Keratinocyte (primary cell): ENCODE results near the gene KCNB1. TPM values are rescaled to one million over a fixed set of nuclear protein-coding genes. Genes with fewer than 3 reads are reported as not detected.

Source experiments
- DNase-seq: peaks from one replicate; pipeline ENCODE4 v3.0.0-alpha.2; 2011; ENCODE audit warnings: low read depth, missing footprints, low spot score
- FAIRE-seq: peaks from 2 replicates; lab custom pipeline; 2011; peaks lifted over from hg19 to GRCh38; lab: Jason Lieb, UNC
- H2AFZ ChIP-seq: 2 replicates; pipeline ENCODE4 v1.6.0; 2012; ENCODE audit warnings: low read length, control low read depth, inconsistent platforms; ENCODE audit not compliant: control insufficient read depth
- H3K27ac ChIP-seq: 2 replicates; pipeline ENCODE4 v1.5.1; 2011; ENCODE audit warnings: low read length; ENCODE audit not compliant: control insufficient read depth, insufficient read depth
- H3K27me3 ChIP-seq: 3 replicates; pipeline ENCODE4 v1.6.0; 2011; ENCODE audit warnings: low read length; ENCODE audit not compliant: control insufficient read depth, insufficient read depth; ENCODE audit errors: extremely low read depth
- H3K36me3 ChIP-seq, 2 experiments: 2 replicates in 1 of 2; 3 replicates in 1 of 2; pipeline ENCODE4 v1.5.1; 2011; ENCODE audit warnings: low read length in 2 of 2, mild to moderate bottlenecking in 1 of 2; ENCODE audit not compliant: control insufficient read depth in 2 of 2, insufficient read depth in 2 of 2; ENCODE audit errors: extremely low read depth in 1 of 2
- H3K4me1 ChIP-seq: 3 replicates; pipeline ENCODE4 v1.5.1; 2011; ENCODE audit warnings: low read length; ENCODE audit not compliant: control insufficient read depth, insufficient read depth; ENCODE audit errors: extremely low read depth
- H3K4me2 ChIP-seq: 3 replicates; pipeline ENCODE4 v1.6.0; 2011; ENCODE audit warnings: low read depth, low read length; ENCODE audit not compliant: control insufficient read depth, insufficient read depth; ENCODE audit errors: extremely low read depth
- H3K4me3 ChIP-seq, 3 experiments: fragments of 200-600 bp in 1 of 3; sonication (generic) in 1 of 3; 2 replicates in 2 of 3; 3 replicates in 1 of 3; pipeline ENCODE4 v1.5.1; 2011 to 2016; ENCODE audit warnings: low read length in 3 of 3, mild to moderate bottlenecking in 3 of 3, control low read depth in 2 of 3, inconsistent platforms in 1 of 3, low read depth in 1 of 3, mixed read lengths in 1 of 3, mixed run types in 1 of 3, moderate library complexity in 1 of 3; ENCODE audit not compliant: control insufficient read depth in 2 of 3, insufficient read depth in 2 of 3; ENCODE audit errors: extremely low read depth in 1 of 3
- H3K79me2 ChIP-seq: 2 replicates; pipeline ENCODE4 v1.6.0; 2012; ENCODE audit warnings: low read length; ENCODE audit not compliant: control insufficient read depth, insufficient read depth
- H3K9ac ChIP-seq: 3 replicates; pipeline ENCODE4 v1.6.0; 2011; ENCODE audit warnings: low read length; ENCODE audit not compliant: control insufficient read depth, insufficient read depth; ENCODE audit errors: extremely low read depth
- H3K9me1 ChIP-seq: 3 replicates; pipeline ENCODE4 v1.6.0; 2011; ENCODE audit warnings: low read length; ENCODE audit not compliant: control insufficient read depth, insufficient read depth; ENCODE audit errors: extremely low read depth
- H3K9me3 ChIP-seq: 2 replicates; pipeline ENCODE4 v1.5.1; 2012; ENCODE audit warnings: low read depth, low read length; ENCODE audit not compliant: control insufficient read depth
- H4K20me1 ChIP-seq: 3 replicates; pipeline ENCODE4 v1.6.0; 2011; ENCODE audit warnings: low read length; ENCODE audit not compliant: control insufficient read depth, insufficient read depth; ENCODE audit errors: extremely low read depth
- CTCF ChIP-seq, 3 experiments: IDR thresholded peaks in 1 of 3; conservative IDR thresholded peaks in 1 of 3; optimal IDR thresholded peaks in 1 of 3; 2 replicates in 2 of 3; 3 replicates in 1 of 3; pipeline versions ENCODE3 to v1.5.1; 2011; ENCODE audit warnings: low read length in 3 of 3, mild to moderate bottlenecking in 3 of 3, moderate library complexity in 2 of 3, control low read depth in 1 of 3, inconsistent platforms in 1 of 3; ENCODE audit not compliant: insufficient read depth in 2 of 3; ENCODE audit errors: extremely low read depth in 1 of 3
- EZH2 ChIP-seq: IDR thresholded peaks from one replicate; pipeline ENCODE4 v1.6.1; 2012; ENCODE audit warnings: inconsistent platforms, mild to moderate bottlenecking, low read length, moderate library complexity
- dilution Hi-C: fragments of 300-500 bp; cut with MboI; formaldehyde crosslinking; loops from one replicate; pipeline ENCODE4 v1.7.0; 2020; ENCODE audit warnings: low sequenced_read_pairs; ENCODE audit not compliant: extremely low pct_ligation_motif_present
- polyA plus RNA-seq, 5 experiments: library from polyadenylated mRNA; depleted of rRNA in 3 of 5; stranded (reverse) in 3 of 5; stranded (forward) in 1 of 5; unstranded in 1 of 5; fragments of >200 nt; gene quantifications; 1 replicate in 1 of 5; 2 replicates in 3 of 5; 3 replicates in 1 of 5; pipeline versions ENCODE4 v1.2.1 to v1.2.3, GENCODE V29; 2011 to 2012; ENCODE audit warnings: missing spikeins in 2 of 5, low read depth in 1 of 5, low replicate concordance in 1 of 5

The KCNB1 gene
- polyA plus RNA-seq, 1 donor (not counting 4 experiments of a cell fraction or from before 2014, with no cell fraction given): not detected

GRCh38 chr20:49415668-49416044 is 66.8 kb downstream of the KCNB1 start:
- Histone ChIP-seq H3K36me3 (no peaks in the 10 kb centered on the region), H2AFZ (no peak overlapping the region), H3K4me2 (no peak overlapping the region), H3K4me3 (no peak overlapping the region), H4K20me1 (no peaks in the 10 kb centered on the region), H3K27ac (no peak overlapping the region), H3K27me3 (peaks cover 26% of the 10 kb centered on the region), H3K4me1 (no peaks in the 10 kb centered on the region), H3K9ac (no peak overlapping the region), H3K79me2 (no peaks in the 10 kb centered on the region), H3K9me1 (no peaks in the 10 kb centered on the region), H3K9me3 (no peaks in the 10 kb centered on the region)
- no peak for DNase-seq
- dilution Hi-C loops: no loop called here
- TF ChIP-seq EZH2: no peak
- no peak for TF ChIP-seq CTCF (optimal IDR thresholded peaks at IDR 0.05 in 1 of 3, IDR thresholded peaks at IDR 0.05 in 1 of 3, conservative IDR thresholded peaks at IDR 0.05 in 1 of 3; ENCODE audit: extremely low read depth in 1 of 3, insufficient read depth in 2 of 3, low read length in 3 of 3)
- no peak for FAIRE-seq

- FAIRE-seq (no peak), DNase-seq (no peak)
- Histone ChIP-seq H3K9me1 (no peaks in the 10 kb centered on the region), H3K9me3 (no peaks in the 10 kb centered on the region), H3K4me2 (no peak overlapping the region), H3K36me3 (no peaks in the 10 kb centered on the region), H2AFZ (no peak overlapping the region), H3K27ac (no peak overlapping the region), H4K20me1 (no peaks in the 10 kb centered on the region), H3K4me3 (no peak overlapping the region), H3K4me1 (no peaks in the 10 kb centered on the region), H3K27me3 (peaks cover 26% of the 10 kb centered on the region), H3K79me2 (no peaks in the 10 kb centered on the region), H3K9ac (no peak overlapping the region)
- no peak for TF ChIP-seq CTCF (optimal IDR thresholded peaks at IDR 0.05 in 1 of 3, IDR thresholded peaks at IDR 0.05 in 1 of 3, conservative IDR thresholded peaks at IDR 0.05 in 1 of 3; ENCODE audit: extremely low read depth in 1 of 3, insufficient read depth in 2 of 3, low read length in 3 of 3)
- no peak for TF ChIP-seq EZH2
- dilution Hi-C loops: no loop called here
Measured at GRCh38 chr20:49415005-49415667, 67.3 kb downstream of the KCNB1 start.
